HepG2 (cell line): ENCODE results near the gene CMKLR1. TPM values are rescaled to one million over a fixed set of nuclear protein-coding genes. Genes with fewer than 3 reads are reported as not detected.

Experiments used
- ASH2L ChIP-seq: fragments of 300-600, 200-600 bp; sonication (generic); IDR thresholded peaks from 2 replicates; pipeline ENCODE4 v1.7.0; 2017; ENCODE audit warnings: low read depth, mild to moderate bottlenecking, moderate library complexity, mixed read lengths, low read length; ENCODE audit not compliant: insufficient read length
- DNMT1 ChIP-seq: sonication (generic); formaldehyde crosslinking; IDR thresholded peaks from 2 replicates; pipeline ENCODE4 v1.5.1; 2020; ENCODE audit warnings: mild to moderate bottlenecking, missing genetic modification reagents
- GABPA ChIP-seq, 2 experiments: IDR thresholded peaks; 2 replicates each; pipeline ENCODE4 v1.6.1; 2011 to 2016; ENCODE audit warnings: low read depth in 2 of 2, low read length in 1 of 2, missing biosample characterization in 1 of 2, missing genetic modification characterization in 1 of 2
- HOXD1 ChIP-seq: sonication (generic); formaldehyde crosslinking; IDR thresholded peaks from 2 replicates; pipeline ENCODE4 v1.5.0; 2020; ENCODE audit warnings: missing genetic modification reagents
- KDM3A ChIP-seq: IDR thresholded peaks from 2 replicates; pipeline ENCODE4 v1.6.1; 2018; ENCODE audit warnings: low read depth, missing compliant biosample characterization
- MIER2 ChIP-seq: IDR thresholded peaks from 2 replicates; pipeline ENCODE4 v1.6.1; 2016; ENCODE audit warnings: missing biosample characterization, missing genetic modification reagents
- NFIC ChIP-seq: IDR thresholded peaks from 2 replicates; pipeline ENCODE4 v1.6.1; 2012; ENCODE audit warnings: mild to moderate bottlenecking, low read length, inconsistent platforms
- NONO ChIP-seq, 2 experiments: fragments of 450-650 bp in 1 of 2; sonication (generic) in 1 of 2; formaldehyde crosslinking in 1 of 2; IDR thresholded peaks in 1 of 2; conservative IDR thresholded peaks in 1 of 2; 2 replicates each; pipeline versions ENCODE4 v1.6.1 to v1.8.0; 2017 to 2022; ENCODE audit warnings: mild to moderate bottlenecking in 1 of 2, missing genetic modification reagents in 1 of 2, moderate library complexity in 1 of 2
- POGZ ChIP-seq: sonication (generic); formaldehyde crosslinking; IDR thresholded peaks from 2 replicates; pipeline ENCODE4 v1.4.0; 2020; ENCODE audit warnings: mild to moderate bottlenecking, missing genetic modification reagents
- SALL1 ChIP-seq: sonication (generic); formaldehyde crosslinking; IDR thresholded peaks from 2 replicates; pipeline ENCODE4 v1.8.0; 2022; ENCODE audit warnings: mild to moderate bottlenecking, missing genetic modification reagents
- SETDB1 ChIP-seq: sonication (generic); formaldehyde crosslinking; IDR thresholded peaks from 2 replicates; pipeline ENCODE4 v1.5.1; 2020; ENCODE audit warnings: missing genetic modification reagents, mild to moderate bottlenecking, borderline replicate concordance
- ZEB1 ChIP-seq: IDR thresholded peaks from 2 replicates; pipeline ENCODE4 v1.6.1; 2012; ENCODE audit warnings: mild to moderate bottlenecking, low read depth, inconsistent platforms; ENCODE audit not compliant: insufficient replicate concordance
- ZFY ChIP-seq: sonication (generic); formaldehyde crosslinking; IDR thresholded peaks from 2 replicates; pipeline ENCODE4 v1.4.0; 2020; ENCODE audit warnings: missing genetic modification reagents
- ZNF205 ChIP-seq: IDR thresholded peaks from 2 replicates; pipeline ENCODE4 v1.6.1; 2018; ENCODE audit warnings: missing biosample characterization, missing genetic modification reagents
- ZNF235 ChIP-seq: sonication (generic); formaldehyde crosslinking; IDR thresholded peaks from 2 replicates; pipeline ENCODE4 v1.8.1; 2023; ENCODE audit warnings: mild to moderate bottlenecking, missing genetic modification reagents, borderline replicate concordance
- ZNF354B ChIP-seq: sonication (generic); formaldehyde crosslinking; IDR thresholded peaks from 2 replicates; pipeline ENCODE4 v1.8.0; 2022; ENCODE audit warnings: mild to moderate bottlenecking, missing genetic modification reagents
- ZSCAN29 ChIP-seq: sonication (generic); formaldehyde crosslinking; conservative IDR thresholded peaks from 2 replicates; pipeline ENCODE4 v1.4.0; 2020; ENCODE audit warnings: mild to moderate bottlenecking, missing genetic modification reagents
- polyA plus RNA-seq, 8 experiments: library from polyadenylated mRNA; depleted of rRNA in 3 of 8; stranded (reverse) in 7 of 8; unstranded in 1 of 8; fragments of >200 nt; fragmentation: Illumina TruSeq in 4 of 8; extraction: Trizol in 4 of 8; gene quantifications; 2 replicates each; pipeline versions ENCODE4 v1.2.1 to v1.2.3, GENCODE V29; 2011 to 2016; ENCODE audit warnings: low read depth in 4 of 8, missing spikeins in 1 of 8, mixed read lengths in 1 of 8; ENCODE audit not compliant: insufficient read depth in 1 of 8
- total RNA-seq, 5 experiments: library from RNA; depleted of rRNA; stranded (reverse); fragments of >200 nt; fragmentation: Illumina TruSeq; extraction: Trizol; gene quantifications; 2 replicates each; pipeline ENCODE4 v1.2.3, GENCODE V29; 2016; ENCODE audit warnings: low read depth in 1 of 5
- TF ChIP-seq, protein P1 (sequence below): IDR thresholded peaks from 2 replicates; pipeline ENCODE4 v1.6.1; 2012; ENCODE audit warnings: inconsistent platforms
- TF ChIP-seq, protein P2 (sequence below): IDR thresholded peaks from 2 replicates; pipeline ENCODE4 v1.6.1; 2016; ENCODE audit warnings: low read depth, missing genetic modification reagents, missing compliant biosample characterization
- TF ChIP-seq, protein P3 (sequence below): sonication (generic); formaldehyde crosslinking; IDR thresholded peaks from 2 replicates; pipeline ENCODE4 v1.4.0; 2020; ENCODE audit warnings: missing genetic modification reagents

The CMKLR1 gene
- total and polyA plus RNA-seq, 2 of the 13 experiments (the other 11 are each of a cell fraction or from before 2014, with no cell fraction given) = not detected

DNA sequence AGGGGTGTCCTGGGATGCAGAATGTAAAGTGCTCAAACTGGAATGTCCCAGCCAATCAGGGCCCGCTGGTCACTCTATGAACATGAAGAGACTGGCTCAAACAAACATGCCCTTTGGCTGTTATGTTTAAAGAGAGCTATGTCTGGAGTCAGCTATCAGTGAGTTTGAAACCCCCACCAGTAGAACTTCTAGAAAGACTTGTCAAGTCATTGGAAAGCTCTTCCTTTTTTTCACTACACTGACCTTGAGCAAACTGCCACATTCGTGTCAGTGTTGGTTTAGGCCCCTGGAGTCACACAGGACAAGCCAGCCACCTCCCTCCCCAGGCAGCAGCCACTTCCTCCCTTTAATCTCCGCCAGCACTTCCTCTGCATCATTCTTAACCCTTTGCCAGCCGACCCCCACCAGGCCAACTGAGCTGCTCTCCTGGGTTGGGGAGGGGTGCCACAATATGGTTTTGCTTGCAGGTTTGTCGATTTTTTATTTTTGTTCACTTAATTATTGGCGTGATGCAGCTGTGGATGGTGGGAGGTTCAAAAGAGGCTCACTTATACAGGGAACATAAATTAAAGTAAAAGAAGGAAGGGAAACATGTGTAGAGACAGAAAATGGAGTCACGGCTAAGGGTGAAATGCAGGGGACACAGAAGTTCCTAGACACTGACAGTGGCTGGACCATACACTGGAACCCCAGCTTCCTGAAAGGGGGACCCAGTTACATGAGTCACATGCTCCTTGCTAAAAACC, 25.3 kb downstream of the CMKLR1 start (continued):
- TF ChIP-seq NFIC = peak; percentile 45; the same call in 1 of the 2 replicates
- TF ChIP-seq, protein P1, sequence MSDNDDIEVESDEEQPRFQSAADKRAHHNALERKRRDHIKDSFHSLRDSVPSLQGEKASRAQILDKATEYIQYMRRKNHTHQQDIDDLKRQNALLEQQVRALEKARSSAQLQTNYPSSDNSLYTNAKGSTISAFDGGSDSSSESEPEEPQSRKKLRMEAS = peak; percentile 60
- TF ChIP-seq SETDB1 (CRISPR knock-in tag) = no peak
- TF ChIP-seq ZFY (CRISPR knock-in tag) = peak; percentile 37; the same call in 1 of the 2 replicates
- TF ChIP-seq NONO (IDR thresholded peaks at IDR 0.05) = no peak
- peak; percentile 71; the same call in 1 of the 2 replicates for TF ChIP-seq NONO (CRISPR knock-in tag; conservative IDR thresholded peaks at IDR 0.05)
- peak; percentile 46 for TF ChIP-seq ZEB1
- TF ChIP-seq SALL1 (CRISPR knock-in tag) = peak; percentile 93
- peak; percentile 30 for TF ChIP-seq ASH2L
- peak; percentile 36 for TF ChIP-seq GABPA (IDR thresholded peaks at IDR 0.05; ENCODE audit: low read depth, low read length)
- TF ChIP-seq GABPA (CRISPR knock-in tag; IDR thresholded peaks at IDR 0.05; ENCODE audit: low read depth) = peak; percentile 79
- TF ChIP-seq, protein P2, sequence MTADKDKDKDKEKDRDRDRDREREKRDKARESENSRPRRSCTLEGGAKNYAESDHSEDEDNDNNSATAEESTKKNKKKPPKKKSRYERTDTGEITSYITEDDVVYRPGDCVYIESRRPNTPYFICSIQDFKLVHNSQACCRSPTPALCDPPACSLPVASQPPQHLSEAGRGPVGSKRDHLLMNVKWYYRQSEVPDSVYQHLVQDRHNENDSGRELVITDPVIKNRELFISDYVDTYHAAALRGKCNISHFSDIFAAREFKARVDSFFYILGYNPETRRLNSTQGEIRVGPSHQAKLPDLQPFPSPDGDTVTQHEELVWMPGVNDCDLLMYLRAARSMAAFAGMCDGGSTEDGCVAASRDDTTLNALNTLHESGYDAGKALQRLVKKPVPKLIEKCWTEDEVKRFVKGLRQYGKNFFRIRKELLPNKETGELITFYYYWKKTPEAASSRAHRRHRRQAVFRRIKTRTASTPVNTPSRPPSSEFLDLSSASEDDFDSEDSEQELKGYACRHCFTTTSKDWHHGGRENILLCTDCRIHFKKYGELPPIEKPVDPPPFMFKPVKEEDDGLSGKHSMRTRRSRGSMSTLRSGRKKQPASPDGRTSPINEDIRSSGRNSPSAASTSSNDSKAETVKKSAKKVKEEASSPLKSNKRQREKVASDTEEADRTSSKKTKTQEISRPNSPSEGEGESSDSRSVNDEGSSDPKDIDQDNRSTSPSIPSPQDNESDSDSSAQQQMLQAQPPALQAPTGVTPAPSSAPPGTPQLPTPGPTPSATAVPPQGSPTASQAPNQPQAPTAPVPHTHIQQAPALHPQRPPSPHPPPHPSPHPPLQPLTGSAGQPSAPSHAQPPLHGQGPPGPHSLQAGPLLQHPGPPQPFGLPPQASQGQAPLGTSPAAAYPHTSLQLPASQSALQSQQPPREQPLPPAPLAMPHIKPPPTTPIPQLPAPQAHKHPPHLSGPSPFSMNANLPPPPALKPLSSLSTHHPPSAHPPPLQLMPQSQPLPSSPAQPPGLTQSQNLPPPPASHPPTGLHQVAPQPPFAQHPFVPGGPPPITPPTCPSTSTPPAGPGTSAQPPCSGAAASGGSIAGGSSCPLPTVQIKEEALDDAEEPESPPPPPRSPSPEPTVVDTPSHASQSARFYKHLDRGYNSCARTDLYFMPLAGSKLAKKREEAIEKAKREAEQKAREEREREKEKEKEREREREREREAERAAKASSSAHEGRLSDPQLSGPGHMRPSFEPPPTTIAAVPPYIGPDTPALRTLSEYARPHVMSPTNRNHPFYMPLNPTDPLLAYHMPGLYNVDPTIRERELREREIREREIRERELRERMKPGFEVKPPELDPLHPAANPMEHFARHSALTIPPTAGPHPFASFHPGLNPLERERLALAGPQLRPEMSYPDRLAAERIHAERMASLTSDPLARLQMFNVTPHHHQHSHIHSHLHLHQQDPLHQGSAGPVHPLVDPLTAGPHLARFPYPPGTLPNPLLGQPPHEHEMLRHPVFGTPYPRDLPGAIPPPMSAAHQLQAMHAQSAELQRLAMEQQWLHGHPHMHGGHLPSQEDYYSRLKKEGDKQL (CRISPR knock-in tag) = no peak
- TF ChIP-seq, protein P3, sequence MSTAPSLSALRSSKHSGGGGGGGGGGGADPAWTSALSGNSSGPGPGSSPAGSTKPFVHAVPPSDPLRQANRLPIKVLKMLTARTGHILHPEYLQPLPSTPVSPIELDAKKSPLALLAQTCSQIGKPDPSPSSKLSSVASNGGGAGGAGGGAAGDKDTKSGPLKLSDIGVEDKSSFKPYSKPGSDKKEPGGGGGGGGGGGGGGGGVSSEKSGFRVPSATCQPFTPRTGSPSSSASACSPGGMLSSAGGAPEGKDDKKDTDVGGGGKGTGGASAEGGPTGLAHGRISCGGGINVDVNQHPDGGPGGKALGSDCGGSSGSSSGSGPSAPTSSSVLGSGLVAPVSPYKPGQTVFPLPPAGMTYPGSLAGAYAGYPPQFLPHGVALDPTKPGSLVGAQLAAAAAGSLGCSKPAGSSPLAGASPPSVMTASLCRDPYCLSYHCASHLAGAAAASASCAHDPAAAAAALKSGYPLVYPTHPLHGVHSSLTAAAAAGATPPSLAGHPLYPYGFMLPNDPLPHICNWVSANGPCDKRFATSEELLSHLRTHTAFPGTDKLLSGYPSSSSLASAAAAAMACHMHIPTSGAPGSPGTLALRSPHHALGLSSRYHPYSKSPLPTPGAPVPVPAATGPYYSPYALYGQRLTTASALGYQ = peak; percentile 87
- TF ChIP-seq ZNF354B (CRISPR knock-in tag) = no peak; the same call in 1 of the 2 replicates
- peak; percentile 53; the same call in 1 of the 2 replicates for TF ChIP-seq ZNF205 (CRISPR knock-in tag)
- no peak for TF ChIP-seq ZNF235 (CRISPR knock-in tag)
- TF ChIP-seq KDM3A (CRISPR knock-in tag) = peak; percentile 46; the same call in 1 of the 2 replicates
- 0 out of 2 replicates have a peak, but pooled peaks have one; percentile 19 for TF ChIP-seq MIER2
- TF ChIP-seq HOXD1 (CRISPR knock-in tag) = 0 out of 2 replicates have a peak, but pooled peaks have one; percentile 49
- TF ChIP-seq POGZ (CRISPR knock-in tag) = peak; percentile 53; the same call in 1 of the 2 replicates
- 0 out of 2 replicates have a peak, but pooled peaks have one; percentile 57 for TF ChIP-seq ZSCAN29 (CRISPR knock-in tag)
- TF ChIP-seq DNMT1 (CRISPR knock-in tag) = no peak
